ENCODE measurements around the gene DUT.

GRCh38 chr15:48323294-48323693, 7.9 kb upstream of the DUT start:
- TF ChIP-seq CTCF (conservative IDR thresholded peaks at IDR 0.05; ENCODE audit: low read length) = no peak
- no peak for TF ChIP-seq EZH2phosphoT487 (IDR thresholded peaks at IDR 0.05; ENCODE audit: borderline replicate concordance)

All from Loucy (cell line).